ENCODE measurements around the gene SORCS1.

Gene SORCS1

DNA sequence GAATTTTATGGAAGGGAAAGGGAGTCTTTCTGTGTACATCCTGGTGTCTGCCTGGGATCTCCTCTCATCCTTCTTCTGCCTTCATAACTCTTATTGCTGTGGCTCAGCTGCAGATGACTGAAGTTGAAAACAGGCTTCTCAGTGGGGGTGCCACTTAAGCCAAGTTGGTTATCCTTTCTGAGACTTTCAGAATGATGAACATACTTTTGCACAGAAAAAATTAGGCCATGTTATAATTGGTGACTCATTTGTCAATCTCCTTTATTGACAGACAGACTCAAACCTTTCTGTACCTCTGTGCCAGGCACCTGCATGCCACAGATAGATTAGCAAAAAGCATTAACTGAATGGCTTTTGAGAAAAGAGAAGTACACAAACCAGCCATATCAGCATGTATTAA is 430.3 kb downstream of the SORCS1 start:
- H3K36me3 Mint-ChIP-seq (ENCODE audit: insufficient read depth) = no peaks in the 10 kb centered on the region
- H3K27me3 Mint-ChIP-seq = no peaks in the 10 kb centered on the region
- no peaks in the 10 kb centered on the region for H3K4me1 Mint-ChIP-seq
- no peaks in the 10 kb centered on the region for H3K9me3 Mint-ChIP-seq
- H3K27ac Mint-ChIP-seq (ENCODE audit: low read depth) = no peak overlapping the region
- ATAC-seq (replicated peaks; ENCODE audit: extremely low read depth, poor library complexity, severe bottlenecking) = no peak
- no peak for DNase-seq (ENCODE audit: low spot score in 2 of 2)
- H3K4me3 Mint-ChIP-seq = no peak overlapping the region

DNA sequence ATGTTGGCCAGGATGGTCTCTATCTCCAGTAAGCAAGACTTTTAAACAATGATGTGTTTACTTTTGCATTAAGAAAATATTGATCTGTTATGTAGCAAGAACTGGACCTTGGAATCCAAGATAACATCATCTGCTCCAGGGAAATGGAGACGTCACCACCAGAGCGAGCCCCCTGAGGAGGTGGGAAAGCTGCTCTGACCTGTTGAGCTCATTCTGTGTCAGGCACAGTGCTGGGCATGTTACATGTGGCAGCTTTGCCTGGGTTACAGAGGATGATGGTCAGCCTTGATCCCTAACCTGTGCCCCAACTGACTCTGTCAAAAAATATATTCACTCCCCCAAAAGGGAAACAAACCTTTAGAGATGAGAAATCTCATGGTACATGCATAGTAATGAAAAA is 436.3 kb downstream of the SORCS1 start:
- Mint-ChIP-seq H3K27ac (ENCODE audit: low read depth) (no peak overlapping the region), H3K4me3 (no peak overlapping the region), H3K9me3 (peaks cover 13% of the 10 kb centered on the region), H3K4me1 (no peaks in the 10 kb centered on the region), H3K36me3 (ENCODE audit: insufficient read depth) (no peaks in the 10 kb centered on the region), H3K27me3 (no peaks in the 10 kb centered on the region)
- ATAC-seq (replicated peaks; ENCODE audit: extremely low read depth, poor library complexity, severe bottlenecking) (no peak), DNase-seq (ENCODE audit: low spot score in 2 of 2) (no peak)

DNA sequence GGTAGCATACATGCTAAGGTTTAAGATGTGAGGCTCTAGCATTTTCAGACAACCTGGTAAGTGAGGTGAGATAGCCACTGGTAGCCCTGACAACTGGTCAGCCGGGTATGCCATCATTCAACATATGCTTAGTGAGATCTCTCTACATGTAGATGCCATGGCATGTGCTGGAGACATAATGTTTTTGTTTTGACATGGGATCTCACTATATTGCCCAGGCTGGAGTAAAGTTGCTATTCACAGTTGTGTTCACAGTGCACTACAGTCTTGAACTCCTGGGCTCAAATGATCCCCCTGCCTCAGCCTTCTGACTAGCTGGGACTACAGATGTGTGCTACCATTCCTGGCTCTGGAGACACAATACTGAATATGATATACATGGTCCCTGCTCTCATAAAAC is 437.3 kb downstream of the SORCS1 start:
- no peak overlapping the region for H3K4me3 Mint-ChIP-seq
- no peaks in the 10 kb centered on the region for H3K4me1 Mint-ChIP-seq
- no peaks in the 10 kb centered on the region for H3K27me3 Mint-ChIP-seq
- peaks cover 13% of the 10 kb centered on the region for H3K9me3 Mint-ChIP-seq
- DNase-seq (ENCODE audit: low spot score in 2 of 2) (no peak), ATAC-seq (replicated peaks; ENCODE audit: extremely low read depth, poor library complexity, severe bottlenecking) (no peak)
- H3K27ac Mint-ChIP-seq (ENCODE audit: low read depth) = no peak overlapping the region
- no peaks in the 10 kb centered on the region for H3K36me3 Mint-ChIP-seq (ENCODE audit: insufficient read depth)

DNA sequence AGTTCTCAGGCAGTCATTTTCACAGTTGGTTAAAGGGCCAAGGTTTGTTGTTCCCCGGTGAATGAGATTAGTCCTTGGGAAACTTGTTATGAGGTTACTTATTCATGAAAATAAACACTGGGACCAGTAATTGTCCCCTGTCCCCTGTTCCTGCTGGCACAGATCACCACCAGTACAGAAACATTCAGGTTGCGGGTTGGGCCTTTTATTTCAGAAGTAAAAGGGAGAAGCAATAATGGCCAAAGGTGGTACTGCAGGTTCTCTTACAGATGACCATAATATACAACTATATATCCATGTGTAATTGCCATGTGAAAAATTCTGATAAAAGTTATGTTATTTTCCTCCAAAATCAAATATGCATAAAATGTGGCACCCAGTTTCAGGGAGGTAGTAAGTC is 442.0 kb downstream of the SORCS1 start:
- DNase-seq (ENCODE audit: low spot score in 2 of 2) = no peak
- H3K27me3 Mint-ChIP-seq = no peaks in the 10 kb centered on the region
- no peaks in the 10 kb centered on the region for H3K36me3 Mint-ChIP-seq (ENCODE audit: insufficient read depth)
- no peak overlapping the region for H3K27ac Mint-ChIP-seq (ENCODE audit: low read depth)
- peaks cover 21% of the 10 kb centered on the region for H3K9me3 Mint-ChIP-seq
- H3K4me1 Mint-ChIP-seq = no peaks in the 10 kb centered on the region
- no peak overlapping the region for H3K4me3 Mint-ChIP-seq
- ATAC-seq (replicated peaks; ENCODE audit: extremely low read depth, poor library complexity, severe bottlenecking) = no peak

DNA sequence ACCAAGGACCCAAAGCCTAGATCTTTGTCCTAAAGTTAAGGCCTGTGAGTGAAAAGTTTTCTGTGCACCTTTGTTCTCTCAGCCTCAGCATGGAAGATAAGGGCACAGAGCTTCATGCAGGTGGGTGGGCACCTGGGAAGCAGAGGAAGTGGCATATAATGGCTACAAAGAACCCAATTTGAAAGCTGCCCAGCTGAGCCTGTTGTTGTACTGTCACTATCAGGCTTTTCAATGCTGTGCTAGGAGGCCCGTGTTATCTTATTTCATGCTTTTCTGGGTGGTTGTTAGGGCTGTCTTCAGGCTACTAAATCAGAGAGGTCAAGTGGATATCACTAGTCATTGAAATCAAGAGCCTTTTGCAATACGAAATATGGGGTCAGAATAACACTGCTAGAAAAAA is 443.8 kb downstream of the SORCS1 start:
- Mint-ChIP-seq H3K27me3 (no peaks in the 10 kb centered on the region), H3K27ac (ENCODE audit: low read depth) (no peak overlapping the region), H3K9me3 (peaks cover 17% of the 10 kb centered on the region), H3K36me3 (ENCODE audit: insufficient read depth) (no peaks in the 10 kb centered on the region), H3K4me3 (no peak overlapping the region), H3K4me1 (no peaks in the 10 kb centered on the region)
- DNase-seq (ENCODE audit: low spot score in 2 of 2) (no peak), ATAC-seq (replicated peaks; ENCODE audit: extremely low read depth, poor library complexity, severe bottlenecking) (no peak)

DNA sequence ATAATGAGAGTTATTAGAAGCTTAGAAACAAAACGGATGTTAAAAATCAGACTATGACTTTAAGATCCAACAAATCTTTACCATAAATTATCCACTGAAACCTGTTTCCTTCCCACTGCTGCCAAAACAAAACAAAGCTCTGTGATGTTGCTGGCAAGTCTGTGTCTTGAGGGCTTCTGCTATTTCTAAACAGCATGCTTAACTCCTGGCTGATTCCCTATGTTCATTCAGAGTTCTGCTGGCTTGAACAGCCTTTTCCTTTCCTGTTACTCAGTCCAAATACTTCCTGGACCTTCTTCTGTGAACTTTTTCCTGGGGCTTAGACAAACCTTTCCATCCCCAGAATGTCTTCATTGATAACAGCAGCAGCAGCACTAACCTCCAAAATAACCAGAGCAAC is 448.1 kb downstream of the SORCS1 start:
- Mint-ChIP-seq H3K36me3 (ENCODE audit: insufficient read depth) (no peaks in the 10 kb centered on the region), H3K4me3 (no peak overlapping the region), H3K27ac (ENCODE audit: low read depth) (no peak overlapping the region), H3K9me3 (peaks cover 30% of the 10 kb centered on the region), H3K27me3 (no peaks in the 10 kb centered on the region), H3K4me1 (no peaks in the 10 kb centered on the region)
- DNase-seq (ENCODE audit: low spot score in 2 of 2) (no peak), ATAC-seq (replicated peaks; ENCODE audit: extremely low read depth, poor library complexity, severe bottlenecking) (no peak)

DNA sequence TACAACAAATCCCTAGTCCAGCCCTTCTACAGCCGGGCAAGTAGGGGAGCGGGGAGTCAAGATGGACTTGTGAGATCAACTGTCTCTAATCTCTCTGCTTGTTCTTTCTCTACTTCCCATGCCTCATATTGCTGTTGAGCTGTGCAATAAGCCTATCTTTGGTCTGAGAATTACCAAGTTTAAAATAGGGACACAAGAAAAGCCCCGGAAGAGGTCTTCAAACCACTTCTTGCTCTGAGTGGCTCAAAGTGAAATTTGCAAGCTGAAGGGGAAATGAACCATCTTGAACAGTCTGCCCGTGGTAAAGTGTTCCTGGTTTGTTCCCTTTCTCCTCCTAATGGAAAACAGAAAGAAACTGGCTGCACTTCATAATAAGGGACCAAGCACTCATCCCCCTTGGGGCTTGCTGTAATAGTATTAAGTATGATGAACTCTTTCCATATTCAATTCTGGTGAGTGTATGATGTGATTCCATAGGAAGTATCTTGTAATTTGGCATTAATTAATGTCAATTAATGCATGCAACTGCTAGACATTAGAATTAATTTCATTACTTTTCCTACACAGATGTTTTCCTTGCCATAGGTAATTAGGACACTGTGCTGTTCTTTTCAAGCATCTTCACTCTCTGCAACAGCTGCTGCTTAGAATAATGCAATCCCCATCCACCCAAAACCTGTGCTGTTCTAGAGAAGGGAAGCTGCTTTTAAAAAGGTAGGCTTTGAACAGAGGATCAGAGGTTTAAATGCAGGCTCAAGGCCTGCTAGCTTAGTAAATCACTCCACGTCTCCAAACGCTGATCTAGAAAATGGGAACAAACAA is 449.6 kb downstream of the SORCS1 start:
- H3K4me3 Mint-ChIP-seq = no peak overlapping the region
- no peaks in the 10 kb centered on the region for H3K27me3 Mint-ChIP-seq
- DNase-seq (ENCODE audit: low spot score in 2 of 2) (no peak), ATAC-seq (replicated peaks; ENCODE audit: extremely low read depth, poor library complexity, severe bottlenecking) (no peak)
- no peaks in the 10 kb centered on the region for H3K4me1 Mint-ChIP-seq
- peaks cover 28% of the 10 kb centered on the region for H3K9me3 Mint-ChIP-seq
- H3K27ac Mint-ChIP-seq (ENCODE audit: low read depth) = no peak overlapping the region
- H3K36me3 Mint-ChIP-seq (ENCODE audit: insufficient read depth) = no peaks in the 10 kb centered on the region

DNA sequence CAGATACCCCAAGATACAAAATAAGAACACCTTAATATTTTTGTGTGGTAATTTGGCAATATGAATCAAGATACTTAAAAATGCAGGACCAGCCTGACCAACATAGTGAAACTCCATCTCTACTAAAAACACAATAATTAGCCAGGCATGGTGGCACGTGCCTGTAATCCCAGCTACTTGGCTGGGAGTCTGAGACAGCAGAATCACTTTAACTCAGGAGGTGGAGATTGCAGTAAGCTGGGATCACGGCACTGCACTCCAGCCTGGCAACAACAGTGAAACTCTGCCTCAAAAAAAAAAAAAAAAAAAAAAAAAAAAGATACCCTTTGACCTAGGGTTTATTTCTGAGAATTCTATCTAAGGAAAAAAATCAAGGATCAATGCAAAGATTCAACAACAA is 450.7 kb downstream of the SORCS1 start:
- peaks cover 25% of the 10 kb centered on the region for H3K9me3 Mint-ChIP-seq
- no peak for DNase-seq (ENCODE audit: low spot score in 2 of 2)
- no peaks in the 10 kb centered on the region for H3K4me1 Mint-ChIP-seq
- no peak for ATAC-seq (replicated peaks; ENCODE audit: extremely low read depth, poor library complexity, severe bottlenecking)
- no peak overlapping the region for H3K27ac Mint-ChIP-seq (ENCODE audit: low read depth)
- H3K4me3 Mint-ChIP-seq = no peak overlapping the region
- no peaks in the 10 kb centered on the region for H3K36me3 Mint-ChIP-seq (ENCODE audit: insufficient read depth)
- no peaks in the 10 kb centered on the region for H3K27me3 Mint-ChIP-seq

DNA sequence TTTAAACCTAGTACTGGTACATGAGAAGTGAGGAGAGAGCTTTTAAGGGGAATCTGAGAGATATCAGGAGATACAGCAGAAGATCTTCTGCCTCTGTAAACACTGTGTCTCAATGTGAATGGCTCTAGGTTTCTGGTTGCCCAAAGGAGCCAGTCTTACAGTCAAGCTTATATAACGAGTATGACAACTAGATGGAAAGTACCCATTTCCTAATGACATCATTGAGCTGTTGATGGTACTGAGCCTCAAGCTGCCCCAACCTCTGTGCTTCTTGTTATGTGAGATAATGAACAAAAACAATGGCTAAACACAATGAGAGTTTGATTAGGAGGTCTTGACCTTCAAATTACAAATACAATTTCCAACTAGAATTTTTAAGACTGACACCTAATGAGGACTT is 451.5 kb downstream of the SORCS1 start:
- ATAC-seq (replicated peaks; ENCODE audit: extremely low read depth, poor library complexity, severe bottlenecking) (no peak), DNase-seq (ENCODE audit: low spot score in 2 of 2) (no peak)
- H3K27ac Mint-ChIP-seq (ENCODE audit: low read depth) = no peak overlapping the region
- no peaks in the 10 kb centered on the region for H3K27me3 Mint-ChIP-seq
- H3K36me3 Mint-ChIP-seq (ENCODE audit: insufficient read depth) = no peaks in the 10 kb centered on the region
- peaks cover 23% of the 10 kb centered on the region for H3K9me3 Mint-ChIP-seq
- no peaks in the 10 kb centered on the region for H3K4me1 Mint-ChIP-seq
- no peak overlapping the region for H3K4me3 Mint-ChIP-seq

DNA sequence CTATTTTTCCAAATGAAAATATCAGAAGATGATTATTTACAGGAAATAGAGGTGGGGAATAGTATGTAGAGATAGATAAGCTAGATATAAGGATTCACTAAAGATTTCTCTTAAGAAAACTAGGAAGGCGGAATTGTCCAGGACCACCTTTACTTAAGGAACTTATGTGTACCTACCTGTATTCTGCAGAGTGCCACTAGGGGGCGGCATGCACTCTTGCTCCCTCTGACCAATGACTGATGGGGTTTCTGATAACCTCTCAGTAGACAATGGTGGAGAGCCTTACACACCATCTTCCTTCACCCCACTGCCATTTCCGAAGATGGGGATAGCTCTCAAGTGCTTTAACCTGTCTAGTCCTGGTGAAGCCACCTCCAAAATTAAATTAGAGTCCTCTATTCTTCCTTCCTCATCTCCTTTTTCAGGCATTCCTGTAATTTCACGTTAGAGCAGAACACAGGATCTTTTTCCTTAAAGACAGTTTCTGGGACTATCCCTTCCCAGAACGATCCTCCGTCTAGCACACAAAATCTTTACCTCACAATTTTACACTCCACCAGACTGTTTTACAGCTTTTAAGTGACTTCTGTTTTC is 453.1 kb downstream of the SORCS1 start:
- Mint-ChIP-seq H3K4me3 (no peak overlapping the region), H3K9me3 (peaks cover 20% of the 10 kb centered on the region), H3K27me3 (no peaks in the 10 kb centered on the region), H3K27ac (ENCODE audit: low read depth) (no peak overlapping the region), H3K4me1 (no peaks in the 10 kb centered on the region), H3K36me3 (ENCODE audit: insufficient read depth) (no peaks in the 10 kb centered on the region)
- ATAC-seq (replicated peaks; ENCODE audit: extremely low read depth, poor library complexity, severe bottlenecking) = no peak
- no peak for DNase-seq (ENCODE audit: low spot score in 2 of 2)

DNA sequence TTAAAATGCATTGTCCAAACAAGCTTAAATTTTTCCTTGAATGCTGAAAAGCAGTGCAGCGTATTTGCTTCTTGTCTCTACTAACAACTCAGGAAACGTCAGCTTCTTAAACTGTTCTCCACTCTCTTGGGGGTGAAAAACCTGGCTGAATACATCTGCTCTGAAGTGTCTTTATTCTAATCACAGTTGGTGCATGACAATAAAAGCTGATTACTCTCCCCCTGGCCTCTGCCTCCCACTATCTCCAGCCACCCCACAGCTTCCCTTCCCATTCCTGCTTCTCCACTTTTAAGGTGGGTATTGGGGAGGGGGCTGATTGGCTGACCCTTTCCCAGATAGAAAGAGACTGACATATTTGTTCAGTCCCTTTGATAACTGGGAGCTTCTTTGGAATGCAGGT is 456.0 kb downstream of the SORCS1 start:
- DNase-seq (ENCODE audit: low spot score in 2 of 2) (no peak), ATAC-seq (replicated peaks; ENCODE audit: extremely low read depth, poor library complexity, severe bottlenecking) (no peak)
- Mint-ChIP-seq H3K27ac (ENCODE audit: low read depth) (no peak overlapping the region), H3K36me3 (ENCODE audit: insufficient read depth) (no peaks in the 10 kb centered on the region), H3K4me3 (no peak overlapping the region), H3K9me3 (peaks cover 20% of the 10 kb centered on the region), H3K4me1 (no peaks in the 10 kb centered on the region), H3K27me3 (no peaks in the 10 kb centered on the region)

DNA sequence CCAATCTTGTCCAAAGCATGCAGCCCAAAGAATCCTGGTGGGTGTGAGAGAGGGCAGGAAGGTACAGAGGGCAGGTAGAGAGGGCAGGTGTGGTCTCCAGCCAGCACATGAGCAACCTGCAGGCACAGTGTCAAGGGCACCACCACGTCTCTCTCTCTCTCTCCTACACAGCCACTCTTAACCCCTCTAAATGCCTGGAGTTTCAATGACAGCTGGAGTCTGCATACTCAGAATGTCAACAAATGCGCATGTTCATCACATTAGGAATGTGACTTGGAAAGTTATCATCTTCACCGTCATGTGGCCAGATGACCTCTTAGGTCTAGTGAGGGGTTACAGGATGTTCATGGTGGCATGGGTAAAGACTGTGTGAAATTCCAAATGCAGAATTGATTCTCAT is 456.8 kb downstream of the SORCS1 start:
- no peaks in the 10 kb centered on the region for H3K27me3 Mint-ChIP-seq
- no peak overlapping the region for H3K27ac Mint-ChIP-seq (ENCODE audit: low read depth)
- H3K4me1 Mint-ChIP-seq = no peaks in the 10 kb centered on the region

DNA sequence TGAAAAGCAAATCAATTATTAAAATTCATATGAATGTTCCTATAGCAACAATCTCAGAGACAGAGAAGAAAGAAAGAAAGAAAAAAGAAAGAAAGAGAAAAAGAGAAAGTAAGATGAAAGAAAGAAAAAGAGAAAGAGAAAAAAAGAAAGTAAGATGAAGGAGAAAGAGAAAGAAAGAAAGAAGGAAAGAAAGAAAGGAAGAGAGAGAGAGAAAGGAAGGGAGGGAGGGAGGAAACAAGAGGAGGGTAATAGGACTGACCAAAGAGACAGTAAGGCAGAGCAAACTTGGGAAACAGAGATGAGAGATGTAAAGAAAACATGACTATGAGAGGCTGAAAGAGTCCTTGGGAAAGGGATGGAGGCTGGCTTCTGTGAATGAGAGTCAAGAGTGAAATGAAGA is 458.4 kb downstream of the SORCS1 start:
- no peak for ATAC-seq (replicated peaks; ENCODE audit: extremely low read depth, poor library complexity, severe bottlenecking)
- Mint-ChIP-seq H3K9me3 (peaks cover 6% of the 10 kb centered on the region), H3K27ac (ENCODE audit: low read depth) (no peak overlapping the region), H3K4me3 (no peak overlapping the region), H3K4me1 (no peaks in the 10 kb centered on the region), H3K27me3 (no peaks in the 10 kb centered on the region), H3K36me3 (ENCODE audit: insufficient read depth) (no peaks in the 10 kb centered on the region)
- no peak for DNase-seq (ENCODE audit: low spot score in 2 of 2)

More for the DNA sequence above, 456.8 kb downstream of the SORCS1 start:
- Mint-ChIP-seq H3K9me3 (peaks cover 17% of the 10 kb centered on the region), H3K4me3 (no peak overlapping the region), H3K36me3 (ENCODE audit: insufficient read depth) (no peaks in the 10 kb centered on the region)
- no peak for ATAC-seq (replicated peaks; ENCODE audit: extremely low read depth, poor library complexity, severe bottlenecking)
- no peak for DNase-seq (ENCODE audit: low spot score in 2 of 2)
